ENCODE data around the gene RBM6. TPM values are rescaled to one million over a fixed set of nuclear protein-coding genes. Genes with fewer than 3 reads are reported as not detected.

RBM6 gene
- total and polyA plus RNA-seq, 5 donors = 43.2 to 53.1 (median 49.5) TPM

- no peaks in the 10 kb centered on the region for H3K9me3 ChIP-seq (ENCODE audit: control insufficient read depth, low read length)
- no peaks in the 10 kb centered on the region for H3K4me1 ChIP-seq (ENCODE audit: control insufficient read depth, insufficient read depth, low read length)
- no peak overlapping the region for H3K27ac ChIP-seq (ENCODE audit: low read length)
- 66% methylated on average over 2 of the region's 2 CpGs for WGBS
- intact Hi-C loops (cut with DNase I) = no loop called here
- DNase-seq (no peak), ATAC-seq (no peak)
- H3K27me3 ChIP-seq (ENCODE audit: control insufficient read depth, insufficient read depth) = no peaks in the 10 kb centered on the region
- H3K4me3 ChIP-seq (ENCODE audit: low read length) = no peak overlapping the region
Measured at GRCh38 chr3:49976942-49977341, 37.0 kb downstream of the RBM6 start.

DNA sequence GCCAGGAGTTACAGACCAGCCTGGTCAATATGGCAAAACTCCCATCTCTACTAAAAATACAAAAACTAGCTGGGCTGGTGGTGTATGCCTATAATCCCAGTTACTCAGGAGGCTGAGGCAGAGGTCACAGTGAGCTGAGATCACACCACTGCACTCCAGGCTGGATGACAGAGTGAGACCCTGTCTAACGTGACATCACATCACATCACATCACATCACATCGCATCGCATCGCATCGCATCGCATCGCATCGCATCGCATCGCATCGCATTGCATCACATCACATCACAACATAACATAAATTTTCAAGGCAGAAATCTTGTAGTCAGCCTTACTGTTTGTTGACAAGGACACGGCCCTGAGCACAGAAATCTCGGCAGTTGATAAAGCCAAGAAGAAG lies 44.4 kb downstream of the RBM6 start:
- ATAC-seq (no peak), DNase-seq (no peak)
- H3K4me3 ChIP-seq (ENCODE audit: low read length) = no peak overlapping the region
- H3K27ac ChIP-seq (ENCODE audit: low read length) = no peak overlapping the region
- no peaks in the 10 kb centered on the region for H3K9me3 ChIP-seq (ENCODE audit: control insufficient read depth, low read length)
- WGBS = 88% methylated on average over 13 of the region's 13 CpGs
- intact Hi-C loops (cut with DNase I) = no loop called here
- H3K4me1 ChIP-seq (ENCODE audit: control insufficient read depth, insufficient read depth, low read length) = no peaks in the 10 kb centered on the region
- no peaks in the 10 kb centered on the region for H3K27me3 ChIP-seq (ENCODE audit: control insufficient read depth, insufficient read depth)

DNA sequence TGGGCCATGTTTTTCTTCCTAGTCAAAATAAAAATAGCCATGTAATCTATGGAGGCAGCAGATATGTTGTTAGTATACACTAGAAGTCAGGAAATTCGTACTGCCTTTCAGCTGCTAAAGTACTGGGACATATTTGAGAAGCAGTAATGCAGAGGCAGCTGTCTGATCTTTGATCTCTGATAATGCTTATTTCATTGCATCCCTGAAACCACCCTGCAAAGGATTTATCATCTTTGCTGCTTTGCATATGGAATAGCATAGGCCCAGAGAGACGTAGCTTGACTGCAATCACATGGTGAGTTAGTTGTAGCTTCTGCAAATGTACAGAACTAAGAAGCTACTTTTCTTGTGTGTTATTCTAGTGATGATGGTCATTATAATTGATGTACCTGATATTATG lies 52.4 kb downstream of the RBM6 start:
- ATAC-seq (no peak), DNase-seq (no peak)
- H3K27ac ChIP-seq (ENCODE audit: low read length) = no peak overlapping the region
- H3K4me3 ChIP-seq (ENCODE audit: low read length) = no peak overlapping the region
- WGBS = 81% methylated on average over 2 of the region's 2 CpGs
- peaks cover 2% of the 10 kb centered on the region for H3K4me1 ChIP-seq (ENCODE audit: control insufficient read depth, insufficient read depth, low read length)
- intact Hi-C loops (cut with DNase I) = no loop called here
- H3K27me3 ChIP-seq (ENCODE audit: control insufficient read depth, insufficient read depth) = no peaks in the 10 kb centered on the region
- H3K9me3 ChIP-seq (ENCODE audit: control insufficient read depth, low read length) = no peaks in the 10 kb centered on the region

- WGBS = 71% methylated on average over 1 of the region's 1 CpG
- Histone ChIP-seq H3K27ac (ENCODE audit: low read length) (no peak overlapping the region), H3K9me3 (ENCODE audit: control insufficient read depth, low read length) (no peaks in the 10 kb centered on the region), H3K27me3 (ENCODE audit: control insufficient read depth, insufficient read depth) (no peaks in the 10 kb centered on the region), H3K4me1 (ENCODE audit: control insufficient read depth, insufficient read depth, low read length) (peaks cover 2% of the 10 kb centered on the region), H3K4me3 (ENCODE audit: low read length) (no peak overlapping the region)
- intact Hi-C loops (cut with DNase I) = no loop called here
- ATAC-seq (no peak), DNase-seq (no peak)
Measured at GRCh38 chr3:49994476-49994875, 54.5 kb downstream of the RBM6 start.

DNA sequence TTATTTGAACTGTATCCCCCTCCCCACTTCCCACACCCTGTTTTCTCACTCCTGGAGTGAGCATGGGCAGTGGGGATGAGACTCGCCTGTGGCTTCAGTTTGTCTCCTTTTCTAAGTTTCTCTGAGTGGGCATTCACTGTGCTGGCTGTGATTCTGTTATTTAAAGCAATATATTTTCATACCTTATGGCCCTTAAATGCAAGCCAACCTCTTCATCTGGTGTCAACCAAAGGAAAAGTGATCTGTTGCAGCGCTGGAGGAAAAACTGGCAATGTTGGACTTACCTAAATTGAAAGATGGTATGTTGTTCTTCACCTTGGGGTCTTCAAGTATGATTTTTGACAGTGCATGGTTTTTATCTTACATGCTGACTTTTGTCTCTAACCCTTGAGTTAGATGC lies 56.1 kb downstream of the RBM6 start:
- DNase-seq = no peak
- Histone ChIP-seq H3K4me3 (ENCODE audit: low read length) (no peak overlapping the region), H3K9me3 (ENCODE audit: control insufficient read depth, low read length) (no peaks in the 10 kb centered on the region), H3K4me1 (ENCODE audit: control insufficient read depth, insufficient read depth, low read length) (peaks cover 2% of the 10 kb centered on the region), H3K27me3 (ENCODE audit: control insufficient read depth, insufficient read depth) (no peaks in the 10 kb centered on the region), H3K27ac (ENCODE audit: low read length) (no peak overlapping the region)
- intact Hi-C loops (cut with DNase I) = no loop called here
- no peak for ATAC-seq
- WGBS = 100% methylated on average over 2 of the region's 2 CpGs

DNA sequence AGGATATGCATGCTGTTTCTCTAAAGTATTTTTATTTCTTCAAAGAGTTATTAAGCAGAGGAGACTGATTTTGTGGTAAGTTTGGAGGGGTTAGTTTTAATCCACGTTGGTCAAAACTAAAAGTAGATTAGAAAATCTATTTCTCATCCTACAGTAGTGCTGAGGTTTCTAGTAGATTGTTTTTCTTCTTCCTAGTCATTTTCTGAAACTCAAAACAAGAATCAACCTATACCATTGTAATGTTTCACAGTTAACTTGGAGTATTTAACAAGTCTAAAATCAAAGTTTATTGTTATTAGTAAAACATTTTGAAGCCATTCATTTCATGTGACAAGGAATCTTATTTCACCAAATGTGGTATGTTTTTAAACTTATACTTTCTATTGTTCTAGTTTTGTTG lies 57.9 kb downstream of the RBM6 start:
- DNase-seq (no peak), ATAC-seq (no peak)
- Histone ChIP-seq H3K27ac (ENCODE audit: low read length) (no peak overlapping the region), H3K4me1 (ENCODE audit: control insufficient read depth, insufficient read depth, low read length) (no peaks in the 10 kb centered on the region), H3K9me3 (ENCODE audit: control insufficient read depth, low read length) (no peaks in the 10 kb centered on the region), H3K4me3 (ENCODE audit: low read length) (no peak overlapping the region), H3K27me3 (ENCODE audit: control insufficient read depth, insufficient read depth) (no peaks in the 10 kb centered on the region)
- WGBS = 73% methylated on average over 1 of the region's 1 CpG
- intact Hi-C loops (cut with DNase I) = no loop called here

DNA sequence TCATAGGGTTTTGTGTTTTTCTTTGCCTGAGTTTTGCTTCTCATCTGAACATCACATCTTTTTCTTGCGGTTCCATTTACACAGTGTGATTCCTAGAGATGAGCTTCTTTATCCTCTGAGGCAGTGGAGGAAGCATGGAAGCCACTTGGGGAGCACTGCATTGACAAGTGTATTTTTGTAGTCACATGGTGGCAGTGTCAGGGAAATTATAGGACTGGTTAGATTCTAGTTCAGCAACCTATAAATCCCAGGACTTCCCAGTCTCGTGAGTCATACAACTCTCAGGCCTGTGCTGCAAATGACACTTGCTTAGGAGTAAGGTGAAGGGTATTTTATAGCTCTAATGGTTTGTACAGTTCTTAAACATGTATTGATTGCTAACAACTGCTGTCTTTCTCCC lies 58.4 kb downstream of the RBM6 start:
- no peak overlapping the region for H3K27ac ChIP-seq (ENCODE audit: low read length)
- no peak overlapping the region for H3K4me3 ChIP-seq (ENCODE audit: low read length)
- no peaks in the 10 kb centered on the region for H3K27me3 ChIP-seq (ENCODE audit: control insufficient read depth, insufficient read depth)
- no peaks in the 10 kb centered on the region for H3K4me1 ChIP-seq (ENCODE audit: control insufficient read depth, insufficient read depth, low read length)
- intact Hi-C loops (cut with DNase I) = no loop called here
- ATAC-seq = no peak
- H3K9me3 ChIP-seq (ENCODE audit: control insufficient read depth, low read length) = no peaks in the 10 kb centered on the region
- no peak for DNase-seq
- 92% methylated on average over 2 of the region's 2 CpGs for WGBS

DNA sequence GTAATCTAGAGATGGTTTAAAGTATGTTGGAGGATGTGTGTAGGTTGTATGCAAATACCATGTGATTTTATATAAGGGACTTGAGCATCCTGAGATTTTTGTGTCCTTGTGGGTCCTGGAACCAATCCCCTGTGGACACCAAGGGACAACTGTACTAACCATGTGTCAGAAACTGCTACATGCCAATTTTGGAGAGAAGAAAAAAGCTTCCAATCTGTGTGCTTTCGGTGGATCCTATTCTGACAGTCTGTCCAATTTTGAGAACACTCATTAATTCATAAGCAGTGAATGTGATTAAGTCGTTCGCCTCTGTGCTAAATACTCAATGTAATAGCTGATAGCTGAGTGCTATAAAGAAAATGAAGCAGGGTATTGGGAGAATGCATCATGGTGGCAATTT lies 61.6 kb downstream of the RBM6 start:
- intact Hi-C loops (cut with DNase I) = no loop called here
- H3K9me3 ChIP-seq (ENCODE audit: control insufficient read depth, low read length) = no peaks in the 10 kb centered on the region
- H3K4me1 ChIP-seq (ENCODE audit: control insufficient read depth, insufficient read depth, low read length) = no peaks in the 10 kb centered on the region
- no peaks in the 10 kb centered on the region for H3K27me3 ChIP-seq (ENCODE audit: control insufficient read depth, insufficient read depth)
- ATAC-seq (no peak), DNase-seq (no peak)
- H3K27ac ChIP-seq (ENCODE audit: low read length) = no peak overlapping the region
- WGBS = 96% methylated on average over 3 of the region's 3 CpGs
- H3K4me3 ChIP-seq (ENCODE audit: low read length) = no peak overlapping the region

DNA sequence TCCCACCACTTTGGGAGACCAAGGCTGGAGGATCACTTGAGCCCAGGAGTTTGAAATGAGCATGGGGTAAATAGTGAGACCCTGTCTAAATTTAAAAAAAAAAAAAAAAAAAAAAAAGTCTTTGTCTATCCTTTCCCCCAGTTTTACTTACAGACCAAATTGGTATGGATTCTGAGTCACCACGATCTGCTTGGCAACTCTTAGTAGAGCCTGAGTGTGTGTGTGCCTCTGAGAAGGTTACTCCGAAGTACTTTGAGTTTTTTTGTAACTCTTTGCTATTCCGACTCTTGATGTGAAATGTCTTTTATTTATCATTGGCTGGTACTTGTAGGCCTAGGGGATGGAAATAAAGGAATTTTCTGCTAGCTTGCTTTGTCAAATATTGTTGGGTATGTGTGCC lies 63.3 kb downstream of the RBM6 start:
- WGBS = 98% methylated on average over 3 of the region's 3 CpGs
- no peaks in the 10 kb centered on the region for H3K4me1 ChIP-seq (ENCODE audit: control insufficient read depth, insufficient read depth, low read length)
- no peak overlapping the region for H3K4me3 ChIP-seq (ENCODE audit: low read length)
- ATAC-seq (no peak), DNase-seq (no peak)
- no peak overlapping the region for H3K27ac ChIP-seq (ENCODE audit: low read length)
- no peaks in the 10 kb centered on the region for H3K9me3 ChIP-seq (ENCODE audit: control insufficient read depth, low read length)
- intact Hi-C loops (cut with DNase I) = no loop called here
- no peaks in the 10 kb centered on the region for H3K27me3 ChIP-seq (ENCODE audit: control insufficient read depth, insufficient read depth)

DNA sequence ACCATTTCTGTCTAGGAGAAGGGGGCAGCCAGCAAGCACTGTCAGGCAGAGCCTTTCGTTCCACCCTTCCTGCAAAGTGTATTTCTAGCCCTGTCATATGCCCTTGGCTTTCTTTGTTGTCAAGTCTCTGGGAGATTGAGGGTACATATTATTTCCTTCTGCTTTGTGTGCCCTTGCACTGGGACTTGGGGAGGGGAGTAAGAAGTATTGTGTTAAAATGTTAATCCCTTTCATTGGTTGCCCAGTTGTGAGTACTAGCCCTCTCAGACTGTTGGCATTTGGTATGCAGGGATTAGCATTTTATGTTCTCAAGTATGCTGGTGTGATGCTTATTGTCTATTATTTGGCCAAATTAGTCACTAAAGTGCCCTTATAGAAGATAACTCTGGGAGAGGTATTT lies 63.9 kb downstream of the RBM6 start:
- H3K27ac ChIP-seq (ENCODE audit: low read length) = no peak overlapping the region
- H3K9me3 ChIP-seq (ENCODE audit: control insufficient read depth, low read length) = no peaks in the 10 kb centered on the region
- DNase-seq = no peak
- WGBS = 2% methylated on average over 1 of the region's 1 CpG
- no peak for ATAC-seq
- intact Hi-C loops (cut with DNase I) = no loop called here
- H3K4me1 ChIP-seq (ENCODE audit: control insufficient read depth, insufficient read depth, low read length) = no peaks in the 10 kb centered on the region
- H3K4me3 ChIP-seq (ENCODE audit: low read length) = no peak overlapping the region
- H3K27me3 ChIP-seq (ENCODE audit: control insufficient read depth, insufficient read depth) = no peaks in the 10 kb centered on the region

DNA sequence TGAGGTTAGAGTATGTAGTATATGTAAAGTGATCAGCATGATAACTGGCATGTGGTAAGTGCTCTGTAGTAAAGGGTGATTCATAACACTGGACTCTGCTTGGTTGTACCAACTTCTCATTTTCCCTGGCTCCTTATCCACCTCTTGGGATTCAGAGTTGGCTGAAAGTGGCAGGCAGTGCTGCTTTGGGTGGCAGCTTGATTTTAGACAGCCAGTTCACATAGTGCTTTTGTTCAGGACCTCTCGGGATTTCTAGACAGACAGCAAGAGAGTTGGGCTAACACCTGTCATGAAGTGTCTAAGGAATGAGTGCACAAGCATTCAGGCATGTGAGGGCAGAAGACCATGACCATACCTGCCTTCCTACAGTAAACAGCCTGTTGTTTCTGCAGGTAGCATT lies 69.0 kb downstream of the RBM6 start:
- WGBS = 90% methylated on average over 1 of the region's 1 CpG
- Histone ChIP-seq H3K27me3 (ENCODE audit: control insufficient read depth, insufficient read depth) (no peaks in the 10 kb centered on the region), H3K4me3 (ENCODE audit: low read length) (no peak overlapping the region), H3K27ac (ENCODE audit: low read length) (no peak overlapping the region), H3K9me3 (ENCODE audit: control insufficient read depth, low read length) (no peaks in the 10 kb centered on the region), H3K4me1 (ENCODE audit: control insufficient read depth, insufficient read depth, low read length) (no peaks in the 10 kb centered on the region)
- no peak for ATAC-seq
- no peak for DNase-seq
- intact Hi-C loops (cut with DNase I) = no loop called here

DNA sequence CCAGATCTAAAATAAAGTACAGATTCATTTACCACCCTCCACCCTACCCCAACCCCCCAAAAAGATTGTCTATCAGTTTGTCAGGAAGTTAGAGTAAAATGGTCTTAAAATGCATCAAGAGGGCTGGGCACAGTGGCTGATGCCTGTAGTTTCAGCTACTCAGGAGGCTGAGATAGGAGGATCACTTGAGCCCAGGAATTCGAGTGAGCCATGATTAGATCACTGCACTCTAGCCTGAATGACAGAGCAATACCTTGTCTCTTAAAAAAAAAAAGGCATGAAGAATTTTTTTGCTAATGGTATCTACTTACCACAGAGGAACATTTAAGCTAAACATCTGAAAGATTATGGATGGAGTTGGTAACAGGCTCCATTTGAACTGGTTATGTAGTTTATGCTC lies 71.0 kb downstream of the RBM6 start:
- DNase-seq (no peak), ATAC-seq (no peak)
- Histone ChIP-seq H3K4me1 (ENCODE audit: control insufficient read depth, insufficient read depth, low read length) (no peaks in the 10 kb centered on the region), H3K9me3 (ENCODE audit: control insufficient read depth, low read length) (no peaks in the 10 kb centered on the region), H3K4me3 (ENCODE audit: low read length) (no peak overlapping the region), H3K27ac (ENCODE audit: low read length) (no peak overlapping the region), H3K27me3 (ENCODE audit: control insufficient read depth, insufficient read depth) (no peaks in the 10 kb centered on the region)
- intact Hi-C loops (cut with DNase I) = no loop called here
- WGBS = 68% methylated on average over 1 of the region's 1 CpG
